ENCODE results near the gene PHLDB2.
A peak's percentile ranks its signal among the peaks of the same experiment; 100 is the strongest.

DNA sequence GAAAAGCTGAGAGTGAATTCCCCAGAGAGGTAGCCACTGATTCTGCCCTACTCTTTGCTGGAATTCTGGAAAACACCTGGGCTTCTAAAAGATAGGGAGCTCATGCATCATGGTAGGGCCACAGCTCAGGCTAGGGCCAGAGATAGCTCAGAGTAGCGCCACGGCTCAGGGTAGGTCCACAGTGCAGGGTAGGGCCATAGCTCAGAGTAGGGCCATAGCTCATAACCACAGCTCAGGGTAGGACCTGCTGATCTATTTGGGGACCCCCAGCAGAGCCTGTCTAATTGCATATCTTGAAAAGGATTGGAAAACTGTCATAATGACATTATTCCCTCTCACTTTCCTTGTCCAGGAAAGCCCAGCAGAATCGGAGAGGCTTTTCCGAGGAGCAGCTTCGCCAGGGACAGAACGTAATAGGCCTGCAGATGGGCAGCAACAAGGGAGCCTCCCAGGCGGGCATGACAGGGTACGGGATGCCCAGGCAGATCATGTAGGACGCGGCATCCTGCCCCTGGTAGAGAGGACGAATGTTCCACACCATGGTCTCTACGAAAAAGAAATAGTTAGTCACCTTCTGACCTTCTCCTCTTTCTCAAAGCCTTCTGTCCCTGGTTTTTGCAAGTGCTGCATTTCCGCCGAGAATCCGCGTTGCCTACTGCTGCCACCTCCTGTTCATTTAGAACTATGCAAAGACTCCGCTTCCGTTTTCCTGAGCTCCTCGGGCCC, 154.2 kb downstream of the PHLDB2 start:
- TF ChIP-seq TCF12 (IDR thresholded peaks at IDR 0.05; ENCODE audit: low read depth, low read length) (no peak), RAD21 (IDR thresholded peaks at IDR 0.05 in 1 of 2, conservative IDR thresholded peaks at IDR 0.05 in 1 of 2; ENCODE audit: low read depth in 2 of 2, low read length in 2 of 2) (peak; percentile 86 to 87), GABPA (IDR thresholded peaks at IDR 0.05; ENCODE audit: borderline replicate concordance, insufficient read depth, low read length) (no peak), POLR2A (IDR thresholded peaks at IDR 0.05; ENCODE audit: control extremely low read depth in 1 of 2, low read depth in 2 of 2, low read length in 2 of 2) (no peak), BRCA1 (IDR thresholded peaks at IDR 0.05; ENCODE audit: low read depth, low read length) (no peak), RXRA (IDR thresholded peaks at IDR 0.05; ENCODE audit: insufficient read depth, low read depth, low read length) (no peak), SRF (IDR thresholded peaks at IDR 0.05; ENCODE audit: low read depth, low read length) (no peak), EP300 (IDR thresholded peaks at IDR 0.05; ENCODE audit: borderline replicate concordance in 1 of 2, low read depth in 2 of 2, low read length in 2 of 2) (no peak), POU5F1 (IDR thresholded peaks at IDR 0.05; ENCODE audit: low read depth, low read length) (no peak)
- TF ChIP-seq, protein P1, sequence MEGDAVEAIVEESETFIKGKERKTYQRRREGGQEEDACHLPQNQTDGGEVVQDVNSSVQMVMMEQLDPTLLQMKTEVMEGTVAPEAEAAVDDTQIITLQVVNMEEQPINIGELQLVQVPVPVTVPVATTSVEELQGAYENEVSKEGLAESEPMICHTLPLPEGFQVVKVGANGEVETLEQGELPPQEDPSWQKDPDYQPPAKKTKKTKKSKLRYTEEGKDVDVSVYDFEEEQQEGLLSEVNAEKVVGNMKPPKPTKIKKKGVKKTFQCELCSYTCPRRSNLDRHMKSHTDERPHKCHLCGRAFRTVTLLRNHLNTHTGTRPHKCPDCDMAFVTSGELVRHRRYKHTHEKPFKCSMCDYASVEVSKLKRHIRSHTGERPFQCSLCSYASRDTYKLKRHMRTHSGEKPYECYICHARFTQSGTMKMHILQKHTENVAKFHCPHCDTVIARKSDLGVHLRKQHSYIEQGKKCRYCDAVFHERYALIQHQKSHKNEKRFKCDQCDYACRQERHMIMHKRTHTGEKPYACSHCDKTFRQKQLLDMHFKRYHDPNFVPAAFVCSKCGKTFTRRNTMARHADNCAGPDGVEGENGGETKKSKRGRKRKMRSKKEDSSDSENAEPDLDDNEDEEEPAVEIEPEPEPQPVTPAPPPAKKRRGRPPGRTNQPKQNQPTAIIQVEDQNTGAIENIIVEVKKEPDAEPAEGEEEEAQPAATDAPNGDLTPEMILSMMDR (IDR thresholded peaks at IDR 0.05; ENCODE audit: control extremely low read depth in 1 of 3, insufficient read depth in 1 of 3, low read depth in 1 of 3, low read length in 3 of 3) = peak; percentile 66 to 84 (median 73)
- TF ChIP-seq, protein P2, sequence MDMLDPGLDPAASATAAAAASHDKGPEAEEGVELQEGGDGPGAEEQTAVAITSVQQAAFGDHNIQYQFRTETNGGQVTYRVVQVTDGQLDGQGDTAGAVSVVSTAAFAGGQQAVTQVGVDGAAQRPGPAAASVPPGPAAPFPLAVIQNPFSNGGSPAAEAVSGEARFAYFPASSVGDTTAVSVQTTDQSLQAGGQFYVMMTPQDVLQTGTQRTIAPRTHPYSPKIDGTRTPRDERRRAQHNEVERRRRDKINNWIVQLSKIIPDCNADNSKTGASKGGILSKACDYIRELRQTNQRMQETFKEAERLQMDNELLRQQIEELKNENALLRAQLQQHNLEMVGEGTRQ (IDR thresholded peaks at IDR 0.05; ENCODE audit: low read length) = no peak
- TF ChIP-seq, protein P3, sequence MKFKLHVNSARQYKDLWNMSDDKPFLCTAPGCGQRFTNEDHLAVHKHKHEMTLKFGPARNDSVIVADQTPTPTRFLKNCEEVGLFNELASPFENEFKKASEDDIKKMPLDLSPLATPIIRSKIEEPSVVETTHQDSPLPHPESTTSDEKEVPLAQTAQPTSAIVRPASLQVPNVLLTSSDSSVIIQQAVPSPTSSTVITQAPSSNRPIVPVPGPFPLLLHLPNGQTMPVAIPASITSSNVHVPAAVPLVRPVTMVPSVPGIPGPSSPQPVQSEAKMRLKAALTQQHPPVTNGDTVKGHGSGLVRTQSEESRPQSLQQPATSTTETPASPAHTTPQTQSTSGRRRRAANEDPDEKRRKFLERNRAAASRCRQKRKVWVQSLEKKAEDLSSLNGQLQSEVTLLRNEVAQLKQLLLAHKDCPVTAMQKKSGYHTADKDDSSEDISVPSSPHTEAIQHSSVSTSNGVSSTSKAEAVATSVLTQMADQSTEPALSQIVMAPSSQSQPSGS (IDR thresholded peaks at IDR 0.05; ENCODE audit: low read length) = no peak

All from H1 (cell line).